Stimulated activated CD4-positive, alpha-beta T cell treated with anti-CD3 and anti-CD28 coated beads, Interleukin-4, amount 100 ng/mL, for 4 hours (primary cell): ENCODE results near the gene ACBD5.

Source experiments
- DNase-seq, 2 experiments: peaks; one replicate each; pipeline ENCODE4 v3.0.0-alpha.2; 2020

The ACBD5 gene

DNA sequence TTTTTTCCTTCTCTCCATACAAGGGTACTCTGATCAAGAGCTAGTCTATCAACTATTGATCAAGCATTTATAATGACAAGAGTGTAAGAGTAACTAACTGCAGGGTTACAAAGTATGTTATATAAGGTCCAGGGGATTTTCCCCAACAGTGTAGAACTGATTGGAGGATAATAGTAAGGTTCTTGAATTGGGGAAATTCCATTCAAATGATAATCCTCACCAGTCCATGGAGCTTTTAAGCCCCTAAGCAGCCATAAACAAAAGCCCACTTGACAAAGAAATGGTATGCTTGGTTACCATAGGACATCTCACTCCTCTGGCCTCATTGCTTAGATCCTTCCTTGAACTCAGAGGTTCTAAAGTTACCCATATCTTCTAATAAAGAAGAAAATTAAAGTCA is 94.7 kb downstream of the ACBD5 start:
- DNase-seq, result no peak
